Measurements from ENCODE around the gene PFN1.
A peak's percentile ranks its signal among the peaks of the same experiment; 100 is the strongest.

PFN1 gene

GRCh38 chr17:4986403-4986802 is 38.1 kb upstream of the PFN1 start:
- Mint-ChIP-seq H3K4me1 (peaks cover 34% of the 10 kb centered on the region), H3K9me3 (no peaks in the 10 kb centered on the region), H3K27me3 (ENCODE audit: low read depth) (no peaks in the 10 kb centered on the region), H3K36me3 (ENCODE audit: low read depth) (peaks cover 9% of the 10 kb centered on the region), H3K4me3 (peak overlapping the region; percentile 83 to 92 (median 88)), H3K27ac (peak overlapping the region; percentile 4 to 75 (median 65))
- TF ChIP-seq CTCF (IDR thresholded peaks at IDR 0.05; ENCODE audit: unreplicated experiment in 3 of 3), result no peak

- peak overlapping the region in 2 of 3 experiments; percentile 41 for H3K4me3 Mint-ChIP-seq
- peaks cover 21% of the 10 kb centered on the region for H3K4me1 Mint-ChIP-seq
- peak overlapping the region in 1 of 3 experiments; percentile 16 for H3K27ac Mint-ChIP-seq
- H3K27me3 Mint-ChIP-seq (ENCODE audit: low read depth), result no peaks in the 10 kb centered on the region
- H3K9me3 Mint-ChIP-seq, result no peaks in the 10 kb centered on the region
- TF ChIP-seq CTCF (IDR thresholded peaks at IDR 0.05; ENCODE audit: unreplicated experiment in 3 of 3), result no peak
- H3K36me3 Mint-ChIP-seq (ENCODE audit: low read depth), result peaks cover 21% of the 10 kb centered on the region
These were observed 34.0 kb upstream of the PFN1 start for GRCh38 chr17:4982305-4982704.

- Mint-ChIP-seq H3K27ac (peak overlapping the region; percentile 14 to 63 (median 40)), H3K36me3 (ENCODE audit: low read depth) (peaks cover 22% of the 10 kb centered on the region), H3K4me1 (peaks cover 11% of the 10 kb centered on the region), H3K9me3 (no peaks in the 10 kb centered on the region), H3K4me3 (no peak overlapping the region), H3K27me3 (ENCODE audit: low read depth) (no peaks in the 10 kb centered on the region)
- peak; percentile 66 to 78 (median 72) for TF ChIP-seq CTCF (IDR thresholded peaks at IDR 0.05; ENCODE audit: unreplicated experiment in 3 of 3)
These were observed 32.4 kb upstream of the PFN1 start for GRCh38 chr17:4980644-4981216.

DNA sequence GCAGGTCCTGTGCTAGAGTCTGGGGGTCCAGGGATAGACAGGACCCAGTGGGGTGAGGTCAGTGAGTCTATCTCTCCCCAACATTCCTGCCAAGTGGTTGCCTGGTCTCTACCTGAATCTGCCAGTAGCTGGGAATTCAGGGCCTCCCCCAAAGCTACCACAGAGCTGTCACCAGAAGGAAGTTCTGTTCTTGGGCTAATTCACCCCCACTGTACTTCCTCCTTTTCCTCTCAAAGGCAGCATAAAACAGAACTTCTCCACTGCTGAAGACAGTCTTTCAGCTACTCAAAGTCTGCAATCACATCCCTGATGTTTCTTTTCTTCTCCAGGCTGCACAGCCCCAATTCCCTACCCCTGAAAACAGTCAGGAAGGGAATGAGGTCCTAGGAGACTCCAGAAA is 30.4 kb upstream of the PFN1 start:
- H3K27ac Mint-ChIP-seq, result no peak overlapping the region
- no peak overlapping the region for H3K4me3 Mint-ChIP-seq
- peaks cover 10% of the 10 kb centered on the region for H3K4me1 Mint-ChIP-seq
- no peak for TF ChIP-seq CTCF (IDR thresholded peaks at IDR 0.05; ENCODE audit: unreplicated experiment in 3 of 3)
- H3K36me3 Mint-ChIP-seq (ENCODE audit: low read depth), result peaks cover 32% of the 10 kb centered on the region
- H3K9me3 Mint-ChIP-seq, result no peaks in the 10 kb centered on the region
- H3K27me3 Mint-ChIP-seq (ENCODE audit: low read depth), result no peaks in the 10 kb centered on the region

DNA sequence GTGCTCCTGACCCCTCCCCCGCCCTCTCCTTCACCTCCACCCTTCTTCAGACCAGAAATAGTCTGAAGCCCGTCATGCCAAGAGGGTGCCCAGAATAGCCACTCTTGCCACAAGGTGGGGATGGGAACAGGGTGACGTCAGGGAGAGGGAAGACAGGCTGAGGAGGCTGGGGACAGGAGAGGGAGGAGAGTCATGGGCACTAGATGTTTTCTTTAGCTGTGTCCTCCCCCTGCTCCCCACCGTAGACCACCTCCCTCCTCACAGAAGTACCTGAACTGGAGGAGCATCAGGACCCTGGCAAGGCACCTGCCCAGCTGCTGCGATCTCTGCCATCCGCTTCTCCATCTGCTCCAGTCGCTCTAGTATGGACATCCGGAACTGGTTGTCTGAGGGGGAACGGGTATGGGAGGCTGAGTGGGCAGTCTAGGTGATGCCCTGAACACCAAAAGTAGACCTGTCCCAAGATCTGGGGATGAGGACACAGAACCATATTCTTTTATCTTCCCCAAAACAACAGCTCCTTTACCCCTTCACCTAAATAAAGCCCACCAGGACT is 25.9 kb upstream of the PFN1 start:
- Mint-ChIP-seq H3K27ac (no peak overlapping the region), H3K27me3 (ENCODE audit: low read depth) (no peaks in the 10 kb centered on the region), H3K4me1 (peaks cover 16% of the 10 kb centered on the region), H3K4me3 (no peak overlapping the region), H3K36me3 (ENCODE audit: low read depth) (peaks cover 32% of the 10 kb centered on the region), H3K9me3 (no peaks in the 10 kb centered on the region)
- no peak for TF ChIP-seq CTCF (IDR thresholded peaks at IDR 0.05; ENCODE audit: unreplicated experiment in 3 of 3)

Data from nephron (organoid).